ENCODE results near the gene RNF222.

DNA sequence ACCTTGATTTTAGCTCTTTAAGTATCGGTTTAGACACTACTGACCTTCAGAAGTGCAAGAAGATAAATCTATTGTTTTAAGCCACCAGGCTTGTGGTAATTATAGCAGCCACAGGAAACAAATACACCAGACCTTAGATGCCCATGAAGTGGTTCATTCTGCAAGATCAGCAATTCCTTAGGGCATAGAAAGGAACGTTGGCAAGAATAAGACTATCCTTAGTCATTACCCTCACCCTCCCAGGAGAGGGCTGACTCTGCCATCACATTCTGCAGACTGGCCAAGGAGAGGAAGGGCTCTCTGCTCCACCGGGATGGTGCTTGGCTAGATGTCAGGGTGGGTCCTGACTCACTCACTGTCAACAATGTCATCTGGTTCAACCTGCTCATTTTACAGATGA, 23.9 kb upstream of the RNF222 start:
- TF ChIP-seq BACH2 (CRISPR knock-in tag; IDR thresholded peaks at IDR 0.05; ENCODE audit: borderline replicate concordance) (no peak), OSR1 (CRISPR knock-in tag; IDR thresholded peaks at IDR 0.05) (no peak), ESRRG (CRISPR knock-in tag; IDR thresholded peaks at IDR 0.05) (no peak), TCF4 (CRISPR knock-in tag; IDR thresholded peaks at IDR 0.05; ENCODE audit: borderline replicate concordance) (no peak), CSDC2 (CRISPR knock-in tag; IDR thresholded peaks at IDR 0.05) (no peak), ZFP3 (CRISPR knock-in tag; IDR thresholded peaks at IDR 0.05) (no peak), TOX (CRISPR knock-in tag; IDR thresholded peaks at IDR 0.05; ENCODE audit: borderline replicate concordance) (no peak), RARB (CRISPR knock-in tag; IDR thresholded peaks at IDR 0.05) (no peak), GLIS3 (CRISPR knock-in tag; IDR thresholded peaks at IDR 0.05) (no peak), ARNTL (CRISPR knock-in tag; IDR thresholded peaks at IDR 0.05; ENCODE audit: borderline replicate concordance, low read depth) (no peak)
- TF ChIP-seq, protein P1, sequence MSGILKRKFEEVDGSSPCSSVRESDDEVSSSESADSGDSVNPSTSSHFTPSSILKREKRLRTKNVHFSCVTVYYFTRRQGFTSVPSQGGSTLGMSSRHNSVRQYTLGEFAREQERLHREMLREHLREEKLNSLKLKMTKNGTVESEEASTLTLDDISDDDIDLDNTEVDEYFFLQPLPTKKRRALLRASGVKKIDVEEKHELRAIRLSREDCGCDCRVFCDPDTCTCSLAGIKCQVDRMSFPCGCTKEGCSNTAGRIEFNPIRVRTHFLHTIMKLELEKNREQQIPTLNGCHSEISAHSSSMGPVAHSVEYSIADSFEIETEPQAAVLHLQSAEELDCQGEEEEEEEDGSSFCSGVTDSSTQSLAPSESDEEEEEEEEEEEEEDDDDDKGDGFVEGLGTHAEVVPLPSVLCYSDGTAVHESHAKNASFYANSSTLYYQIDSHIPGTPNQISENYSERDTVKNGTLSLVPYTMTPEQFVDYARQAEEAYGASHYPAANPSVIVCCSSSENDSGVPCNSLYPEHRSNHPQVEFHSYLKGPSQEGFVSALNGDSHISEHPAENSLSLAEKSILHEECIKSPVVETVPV (CRISPR knock-in tag; IDR thresholded peaks at IDR 0.05): no peak
- TF ChIP-seq, protein P2, sequence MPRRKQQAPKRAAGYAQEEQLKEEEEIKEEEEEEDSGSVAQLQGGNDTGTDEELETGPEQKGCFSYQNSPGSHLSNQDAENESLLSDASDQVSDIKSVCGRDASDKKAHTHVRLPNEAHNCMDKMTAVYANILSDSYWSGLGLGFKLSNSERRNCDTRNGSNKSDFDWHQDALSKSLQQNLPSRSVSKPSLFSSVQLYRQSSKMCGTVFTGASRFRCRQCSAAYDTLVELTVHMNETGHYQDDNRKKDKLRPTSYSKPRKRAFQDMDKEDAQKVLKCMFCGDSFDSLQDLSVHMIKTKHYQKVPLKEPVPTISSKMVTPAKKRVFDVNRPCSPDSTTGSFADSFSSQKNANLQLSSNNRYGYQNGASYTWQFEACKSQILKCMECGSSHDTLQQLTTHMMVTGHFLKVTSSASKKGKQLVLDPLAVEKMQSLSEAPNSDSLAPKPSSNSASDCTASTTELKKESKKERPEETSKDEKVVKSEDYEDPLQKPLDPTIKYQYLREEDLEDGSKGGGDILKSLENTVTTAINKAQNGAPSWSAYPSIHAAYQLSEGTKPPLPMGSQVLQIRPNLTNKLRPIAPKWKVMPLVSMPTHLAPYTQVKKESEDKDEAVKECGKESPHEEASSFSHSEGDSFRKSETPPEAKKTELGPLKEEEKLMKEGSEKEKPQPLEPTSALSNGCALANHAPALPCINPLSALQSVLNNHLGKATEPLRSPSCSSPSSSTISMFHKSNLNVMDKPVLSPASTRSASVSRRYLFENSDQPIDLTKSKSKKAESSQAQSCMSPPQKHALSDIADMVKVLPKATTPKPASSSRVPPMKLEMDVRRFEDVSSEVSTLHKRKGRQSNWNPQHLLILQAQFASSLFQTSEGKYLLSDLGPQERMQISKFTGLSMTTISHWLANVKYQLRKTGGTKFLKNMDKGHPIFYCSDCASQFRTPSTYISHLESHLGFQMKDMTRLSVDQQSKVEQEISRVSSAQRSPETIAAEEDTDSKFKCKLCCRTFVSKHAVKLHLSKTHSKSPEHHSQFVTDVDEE (CRISPR knock-in tag; IDR thresholded peaks at IDR 0.05): no peak
- TF ChIP-seq, protein P3, sequence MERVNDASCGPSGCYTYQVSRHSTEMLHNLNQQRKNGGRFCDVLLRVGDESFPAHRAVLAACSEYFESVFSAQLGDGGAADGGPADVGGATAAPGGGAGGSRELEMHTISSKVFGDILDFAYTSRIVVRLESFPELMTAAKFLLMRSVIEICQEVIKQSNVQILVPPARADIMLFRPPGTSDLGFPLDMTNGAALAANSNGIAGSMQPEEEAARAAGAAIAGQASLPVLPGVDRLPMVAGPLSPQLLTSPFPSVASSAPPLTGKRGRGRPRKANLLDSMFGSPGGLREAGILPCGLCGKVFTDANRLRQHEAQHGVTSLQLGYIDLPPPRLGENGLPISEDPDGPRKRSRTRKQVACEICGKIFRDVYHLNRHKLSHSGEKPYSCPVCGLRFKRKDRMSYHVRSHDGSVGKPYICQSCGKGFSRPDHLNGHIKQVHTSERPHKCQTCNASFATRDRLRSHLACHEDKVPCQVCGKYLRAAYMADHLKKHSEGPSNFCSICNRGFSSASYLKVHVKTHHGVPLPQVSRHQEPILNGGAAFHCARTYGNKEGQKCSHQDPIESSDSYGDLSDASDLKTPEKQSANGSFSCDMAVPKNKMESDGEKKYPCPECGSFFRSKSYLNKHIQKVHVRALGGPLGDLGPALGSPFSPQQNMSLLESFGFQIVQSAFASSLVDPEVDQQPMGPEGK (CRISPR knock-in tag; IDR thresholded peaks at IDR 0.05; ENCODE audit: borderline replicate concordance): no peak
- TF ChIP-seq, protein P4, sequence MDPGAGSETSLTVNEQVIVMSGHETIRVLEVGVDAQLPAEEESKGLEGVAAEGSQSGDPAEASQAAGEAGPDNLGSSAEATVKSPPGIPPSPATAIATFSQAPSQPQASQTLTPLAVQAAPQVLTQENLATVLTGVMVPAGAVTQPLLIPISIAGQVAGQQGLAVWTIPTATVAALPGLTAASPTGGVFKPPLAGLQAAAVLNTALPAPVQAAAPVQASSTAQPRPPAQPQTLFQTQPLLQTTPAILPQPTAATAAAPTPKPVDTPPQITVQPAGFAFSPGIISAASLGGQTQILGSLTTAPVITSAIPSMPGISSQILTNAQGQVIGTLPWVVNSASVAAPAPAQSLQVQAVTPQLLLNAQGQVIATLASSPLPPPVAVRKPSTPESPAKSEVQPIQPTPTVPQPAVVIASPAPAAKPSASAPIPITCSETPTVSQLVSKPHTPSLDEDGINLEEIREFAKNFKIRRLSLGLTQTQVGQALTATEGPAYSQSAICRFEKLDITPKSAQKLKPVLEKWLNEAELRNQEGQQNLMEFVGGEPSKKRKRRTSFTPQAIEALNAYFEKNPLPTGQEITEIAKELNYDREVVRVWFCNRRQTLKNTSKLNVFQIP (CRISPR knock-in tag; IDR thresholded peaks at IDR 0.05; ENCODE audit: borderline replicate concordance, low read depth): no peak

All from SK-N-SH treated with all-trans-retinoic acid at 6 μM for 48 hours (cell line).